ENCODE data around the gene COL27A1.

- TF ChIP-seq POLR2AphosphoS5 (IDR thresholded peaks at IDR 0.05; ENCODE audit: low read depth, low read length): no peak
- TF ChIP-seq YY1 (IDR thresholded peaks at IDR 0.05; ENCODE audit: extremely low read depth, insufficient replicate concordance, low read depth, low read length): no peak
- no peak for TF ChIP-seq EGR1 (IDR thresholded peaks at IDR 0.05; ENCODE audit: low read depth)
- TF ChIP-seq CEBPB (IDR thresholded peaks at IDR 0.05; ENCODE audit: low read depth): no peak
- no peak for TF ChIP-seq ZNF274 (IDR thresholded peaks at IDR 0.05; ENCODE audit: low read depth, low read length)
- no peak for TF ChIP-seq CTCF (IDR thresholded peaks at IDR 0.05 in 2 of 3, conservative IDR thresholded peaks at IDR 0.05 in 1 of 3; ENCODE audit: borderline replicate concordance in 1 of 3, insufficient read depth in 1 of 3, low read depth in 2 of 3, low read length in 2 of 3)
- TF ChIP-seq EZH2 (IDR thresholded peaks at IDR 0.05): no peak
- no peak for TF ChIP-seq EZH2phosphoT487 (IDR thresholded peaks at IDR 0.05; ENCODE audit: borderline replicate concordance)
- TF ChIP-seq POLR2A (IDR thresholded peaks at IDR 0.05; ENCODE audit: borderline replicate concordance, extremely low read depth, insufficient read depth, insufficient read length): no peak
These were observed 129.2 kb downstream of the COL27A1 start for GRCh38 chr9:114284316-114285060.

Data from HCT116 (cell line).